LNCAP (cell line): ENCODE results near the gene SIGLEC1.

Experiments
- TF ChIP-seq, protein P1 (sequence below): fragments of 450-650 bp; IDR thresholded peaks from 2 replicates; pipeline ENCODE4 v1.5.1; 2017; ENCODE audit warnings: mild to moderate bottlenecking

Gene SIGLEC1

DNA sequence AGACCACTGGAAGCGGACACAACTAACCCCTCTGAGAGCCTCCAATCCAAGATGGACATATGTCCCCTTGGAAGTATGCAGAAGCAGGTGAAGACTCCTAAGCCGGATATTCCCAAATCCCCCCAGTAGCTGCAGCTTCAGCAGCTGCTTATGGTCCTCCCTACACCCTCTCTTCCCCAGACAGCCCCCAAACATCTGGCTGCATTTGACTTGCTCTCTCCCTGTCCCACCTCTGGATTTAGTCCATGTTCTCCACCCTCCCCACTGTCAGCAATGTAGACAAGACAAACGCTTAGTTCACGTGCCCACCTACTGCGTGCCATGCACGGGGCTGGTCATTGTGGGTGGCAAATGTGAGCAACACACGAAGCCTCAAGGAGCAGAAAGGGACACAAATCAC lies 26.0 kb downstream of the SIGLEC1 start:
- TF ChIP-seq, protein P1, sequence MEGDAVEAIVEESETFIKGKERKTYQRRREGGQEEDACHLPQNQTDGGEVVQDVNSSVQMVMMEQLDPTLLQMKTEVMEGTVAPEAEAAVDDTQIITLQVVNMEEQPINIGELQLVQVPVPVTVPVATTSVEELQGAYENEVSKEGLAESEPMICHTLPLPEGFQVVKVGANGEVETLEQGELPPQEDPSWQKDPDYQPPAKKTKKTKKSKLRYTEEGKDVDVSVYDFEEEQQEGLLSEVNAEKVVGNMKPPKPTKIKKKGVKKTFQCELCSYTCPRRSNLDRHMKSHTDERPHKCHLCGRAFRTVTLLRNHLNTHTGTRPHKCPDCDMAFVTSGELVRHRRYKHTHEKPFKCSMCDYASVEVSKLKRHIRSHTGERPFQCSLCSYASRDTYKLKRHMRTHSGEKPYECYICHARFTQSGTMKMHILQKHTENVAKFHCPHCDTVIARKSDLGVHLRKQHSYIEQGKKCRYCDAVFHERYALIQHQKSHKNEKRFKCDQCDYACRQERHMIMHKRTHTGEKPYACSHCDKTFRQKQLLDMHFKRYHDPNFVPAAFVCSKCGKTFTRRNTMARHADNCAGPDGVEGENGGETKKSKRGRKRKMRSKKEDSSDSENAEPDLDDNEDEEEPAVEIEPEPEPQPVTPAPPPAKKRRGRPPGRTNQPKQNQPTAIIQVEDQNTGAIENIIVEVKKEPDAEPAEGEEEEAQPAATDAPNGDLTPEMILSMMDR = no peak

DNA sequence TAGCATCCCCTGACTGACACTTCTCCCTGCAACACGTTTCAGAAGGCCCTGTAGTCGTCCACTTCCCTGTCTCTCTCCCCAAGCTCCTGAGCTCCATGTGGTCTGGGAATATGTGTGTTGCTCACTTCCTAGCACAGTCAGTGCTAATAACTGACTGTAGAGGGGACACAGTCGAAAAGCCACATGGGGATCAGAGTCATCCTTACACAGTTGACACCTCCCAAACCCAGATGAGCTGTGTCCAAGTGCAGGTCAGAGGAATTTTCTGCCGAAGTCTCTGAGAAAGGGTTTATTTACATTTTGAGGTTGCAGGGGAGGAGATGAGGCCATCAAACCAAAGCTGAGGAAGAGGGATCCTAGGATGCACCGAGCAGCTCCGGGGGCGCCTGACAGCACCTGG lies 27.1 kb downstream of the SIGLEC1 start:
- TF ChIP-seq, protein P1 = no peak

DNA sequence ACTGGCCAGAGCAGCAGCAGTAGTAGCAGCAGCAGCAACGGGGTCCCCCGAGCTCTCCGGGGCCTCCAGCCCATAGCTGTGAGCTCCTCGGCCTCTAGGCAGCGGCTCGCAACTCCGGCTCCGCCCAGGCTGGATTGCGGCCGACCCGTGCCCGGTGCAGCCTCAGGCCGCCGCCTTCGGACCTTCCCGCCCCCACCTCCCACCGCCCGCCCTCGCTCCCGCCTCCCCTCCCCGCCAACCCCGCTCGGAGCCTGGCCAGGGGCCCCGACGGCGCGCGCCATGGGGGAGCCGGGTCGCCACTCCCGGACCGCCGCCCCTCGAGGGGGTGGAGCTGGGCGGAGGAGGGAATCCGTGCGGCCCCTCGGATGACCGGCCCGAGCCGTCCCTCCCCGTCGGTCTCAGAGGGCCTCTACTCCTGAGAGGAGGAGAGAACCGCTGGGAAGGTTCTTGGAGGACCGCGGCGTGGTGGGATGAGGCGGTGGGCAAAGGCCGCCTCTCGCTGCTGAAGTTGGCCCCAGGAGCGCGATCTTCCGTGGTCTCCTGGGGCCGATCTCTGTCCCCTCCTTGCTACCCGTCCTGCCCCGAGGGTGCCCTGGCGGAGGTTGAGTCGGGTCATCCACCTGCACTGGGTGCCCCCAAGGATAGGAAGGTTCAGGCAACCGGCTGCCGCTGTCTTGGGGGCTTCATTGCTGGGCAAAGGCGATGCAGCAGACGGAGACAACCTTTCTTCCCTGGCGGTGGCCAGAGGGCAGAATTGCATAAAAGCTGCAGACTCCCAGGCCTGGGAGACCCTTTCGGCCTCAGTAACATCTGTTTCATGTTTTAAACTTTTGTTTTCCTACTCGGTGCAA lies 30.2 kb downstream of the SIGLEC1 start, which contains the start of gene ADAM33:
ADAM33 (minus strand) TSS at position 80 of the 851 bp plus-strand sequence; CDS start at position 74, 6 bp downstream.
- TF ChIP-seq, protein P1 = no peak

GRCh38 chr20:3681352-3681930 lies 31.0 kb downstream of the SIGLEC1 start:
- TF ChIP-seq, protein P1 = no peak

- TF ChIP-seq, protein P1 = no peak
Measured at GRCh38 chr20:3680701-3681351, 31.6 kb downstream of the SIGLEC1 start.

- TF ChIP-seq, protein P1 = no peak
Measured at GRCh38 chr20:3679749-3680700, 32.4 kb downstream of the SIGLEC1 start.
